CD4-positive, alpha-beta T cell treated with Interleukin-4 for 4 hours (primary cell): ENCODE measurements around the gene KRTAP4-9.
"Not testable (repeated sequence)": the region's sequence is repeated elsewhere in the genome, so short reads cannot be mapped to it uniquely, and the experiment has no call there.

Experiments
- DNase-seq: peaks from one replicate; pipeline ENCODE4 v3.0.0-alpha.2; 2020

KRTAP4-9 gene

GRCh38 chr17:41098481-41098880 lies 6.7 kb upstream of the KRTAP4-9 start:
- DNase-seq, result no peak

- DNase-seq, result not testable (repeated sequence)
Measured at GRCh38 chr17:41099682-41100480, 5.3 kb upstream of the KRTAP4-9 start.

DNA sequence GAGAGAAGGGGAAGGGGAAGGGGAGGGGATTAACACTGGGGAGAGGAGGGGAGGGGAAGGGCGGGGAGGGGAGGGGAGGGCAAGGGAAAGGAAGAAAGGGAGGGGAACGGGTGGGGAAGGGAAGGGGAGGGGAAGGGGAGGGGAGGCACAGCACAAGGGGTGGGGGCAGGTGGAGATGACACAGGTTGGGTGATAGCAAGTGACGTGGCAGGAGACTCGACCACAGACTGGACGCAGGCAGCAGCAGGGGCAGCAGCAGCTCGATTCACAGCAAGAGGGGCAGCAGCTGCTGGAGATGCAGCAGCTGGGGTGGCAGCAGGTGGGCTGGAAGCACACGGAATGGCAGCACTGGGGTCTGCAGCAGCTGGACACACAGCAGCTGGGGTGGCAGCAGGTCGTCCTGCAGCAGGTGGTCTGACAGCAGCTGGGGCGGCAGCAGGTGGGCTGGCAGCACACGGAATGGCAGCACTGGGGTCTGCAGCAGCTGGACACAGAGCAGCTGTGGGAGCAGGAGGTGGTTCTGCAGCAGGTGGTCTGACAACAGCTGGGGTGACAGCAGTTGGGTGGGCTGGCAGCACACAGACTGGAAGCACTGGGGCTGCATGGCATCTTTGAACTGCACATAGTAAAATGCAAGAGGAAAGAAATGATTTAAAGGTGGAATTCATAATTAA lies 3.5 kb upstream of the KRTAP4-9 start, which contains the start of gene KRTAP4-16:
TSS of gene KRTAP4-16 (minus strand) at position 624 of the 674 bp plus-strand sequence. CDS start at position 624, 0 bp downstream.
- DNase-seq, result no peak

DNA sequence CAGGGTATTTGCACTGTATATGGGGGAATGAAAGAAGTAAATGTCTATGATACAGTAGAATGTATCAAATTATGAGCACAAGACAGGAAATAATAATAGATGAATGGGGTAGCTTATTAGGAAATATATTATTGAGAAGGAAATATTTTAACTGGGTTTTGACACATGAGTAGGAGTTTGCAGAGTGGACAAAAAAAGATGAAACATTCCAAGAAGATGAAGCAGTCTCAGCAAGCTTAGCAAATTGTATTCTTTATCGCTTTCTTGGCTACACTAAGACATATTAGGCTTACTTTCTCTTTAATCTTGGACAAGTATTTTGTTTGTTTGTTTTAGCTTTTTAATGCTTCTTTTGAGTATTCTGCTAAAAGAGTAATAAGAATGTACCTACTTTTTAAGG lies 1.3 kb upstream of the KRTAP4-9 start:
- DNase-seq, result no peak

DNA sequence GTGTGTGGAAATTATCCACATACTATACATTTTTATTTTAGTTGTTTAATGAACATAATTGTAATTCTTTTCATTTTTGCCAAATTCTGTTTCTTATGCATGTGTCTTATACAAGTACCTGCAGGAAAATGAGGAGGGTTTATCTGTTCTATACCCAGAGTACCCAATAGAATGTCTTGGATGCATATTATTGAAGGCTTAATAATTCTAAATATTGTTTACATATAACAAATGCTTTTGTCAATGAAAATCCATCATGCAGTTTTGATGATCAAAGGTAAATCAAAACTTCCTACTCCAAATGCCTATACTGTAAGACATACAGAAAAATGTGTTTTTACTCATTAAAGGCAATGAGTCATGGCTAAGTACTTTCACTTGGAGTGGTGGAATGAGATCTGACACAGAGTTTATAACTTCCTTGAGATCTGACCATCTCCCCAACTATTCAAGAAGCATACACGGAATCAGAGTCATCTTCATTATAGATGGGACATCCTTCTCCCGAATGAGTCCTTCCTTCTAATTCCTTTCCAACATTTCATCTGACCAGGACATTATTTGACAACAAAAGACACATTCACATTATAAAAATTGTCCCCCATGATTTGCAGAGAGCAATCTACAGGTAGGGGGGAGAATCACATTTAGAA lies 677 bp upstream of the KRTAP4-9 start:
- DNase-seq, result not testable (repeated sequence)

DNA sequence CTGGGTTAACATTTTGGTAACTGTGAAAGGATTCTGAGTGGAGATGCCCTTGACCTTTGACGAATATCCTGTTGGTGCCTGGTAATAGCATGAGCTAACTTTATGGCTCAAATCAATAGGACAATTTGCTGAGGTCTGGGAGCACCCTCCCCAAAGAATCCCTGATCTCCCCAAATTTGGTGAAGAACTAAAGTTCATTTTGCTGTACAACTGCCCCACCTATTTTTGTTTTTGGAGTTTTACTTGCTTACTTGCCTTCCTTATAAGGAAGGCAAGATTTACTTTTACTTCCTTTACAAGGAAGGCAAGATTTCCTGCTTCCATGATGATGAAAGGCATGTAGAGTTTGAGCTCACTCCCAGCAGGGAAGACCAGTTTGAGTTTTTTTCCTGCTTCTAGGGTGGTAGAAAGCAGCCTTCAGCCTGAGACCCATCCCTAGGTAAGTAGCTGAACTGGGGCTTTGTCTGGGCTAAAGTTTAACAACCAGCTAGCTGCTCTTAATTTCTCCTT lies 2.8 kb downstream of the KRTAP4-9 start:
- no peak for DNase-seq

GRCh38 chr17:41108728-41109386 lies 3.7 kb downstream of the KRTAP4-9 start:
- DNase-seq, result not testable (repeated sequence)

DNA sequence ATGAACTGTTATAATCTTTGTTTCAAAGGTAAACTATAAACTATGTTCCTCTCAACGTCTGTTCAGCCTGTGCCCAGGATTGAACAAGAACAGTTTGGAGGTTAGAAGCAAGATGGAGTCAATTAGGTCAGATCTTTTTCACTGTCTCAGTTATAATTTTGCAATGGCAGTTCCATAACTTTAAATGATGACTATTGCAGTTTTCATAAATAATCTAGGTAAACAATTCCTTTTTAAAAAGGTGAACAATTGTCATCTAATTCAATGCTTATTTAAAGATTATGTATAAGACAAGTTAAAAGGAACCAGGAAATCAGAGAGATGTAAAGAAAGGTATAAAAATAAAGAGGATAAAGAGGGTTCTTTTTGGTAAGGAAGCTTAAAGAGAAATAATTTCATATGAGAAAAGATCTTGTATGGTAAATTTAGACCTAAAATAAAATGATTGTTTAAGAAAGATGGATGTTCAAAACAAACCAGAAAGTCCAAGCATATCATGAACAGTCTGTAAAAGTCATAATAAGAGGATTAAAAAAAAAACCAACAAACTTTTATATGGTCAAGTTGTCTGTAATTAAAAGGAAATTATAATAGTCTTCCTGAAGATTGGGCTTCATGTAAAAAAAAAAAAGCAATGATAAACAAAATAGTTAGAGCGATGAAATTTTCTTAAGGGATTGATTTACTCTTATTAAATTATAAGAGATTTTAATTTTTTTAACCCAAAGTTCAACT lies 6.1 kb downstream of the KRTAP4-9 start:
- no peak for DNase-seq

DNA sequence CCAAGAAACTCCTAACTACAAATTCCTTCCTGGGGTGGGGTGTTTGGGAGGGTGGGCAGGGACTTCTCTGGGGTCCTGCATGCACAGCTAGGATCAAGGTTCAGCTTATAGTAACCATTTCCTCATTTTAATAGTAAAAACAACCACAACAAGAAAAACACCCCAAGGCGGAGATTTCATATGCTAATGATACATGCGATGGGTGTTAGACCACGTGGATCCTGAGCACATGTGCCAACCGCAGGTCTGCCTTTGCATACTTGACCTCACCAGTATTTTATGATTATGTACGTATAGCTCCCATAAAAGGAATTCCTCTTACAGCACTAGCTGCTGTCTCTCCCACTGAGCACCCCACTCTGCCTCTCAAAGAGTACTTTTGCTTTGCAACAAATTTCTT lies 11.1 kb downstream of the KRTAP4-9 start:
- DNase-seq, result no peak

GRCh38 chr17:41117846-41118386 lies 12.7 kb downstream of the KRTAP4-9 start, which contains the start of gene KRTAP4-11:
Gene KRTAP4-11 (minus strand): TSS chr17:41118373. CDS start chr17:41118315, 58 bp downstream.
- not testable (repeated sequence) for DNase-seq

DNA sequence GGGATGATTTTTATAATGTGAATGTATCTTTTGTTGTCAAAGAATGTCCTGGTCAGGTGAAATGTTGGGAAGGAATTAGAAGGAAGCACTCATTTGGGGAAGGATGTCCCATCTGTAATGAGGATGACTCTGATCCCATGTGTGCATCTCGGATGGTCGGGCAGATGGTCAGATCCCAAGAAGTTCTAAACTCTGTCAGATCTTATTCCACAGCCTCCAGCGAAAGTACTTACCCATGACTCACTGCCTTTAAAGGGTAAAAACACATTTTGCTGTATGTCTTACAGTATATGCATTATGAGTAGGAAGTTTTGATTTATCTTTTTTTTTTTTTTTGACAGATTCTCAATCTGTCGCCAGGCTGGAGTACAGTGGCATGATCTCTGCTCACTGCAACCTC lies 13.5 kb downstream of the KRTAP4-9 start:
- DNase-seq, result no peak

GRCh38 chr17:41119696-41120690 lies 14.8 kb downstream of the KRTAP4-9 start:
- peak; percentile 16 for DNase-seq

- DNase-seq, result no peak
Measured at GRCh38 chr17:41121742-41122141, 16.6 kb downstream of the KRTAP4-9 start.

GRCh38 chr17:41123292-41123990 lies 18.3 kb downstream of the KRTAP4-9 start:
- DNase-seq, result not testable (repeated sequence)

DNA sequence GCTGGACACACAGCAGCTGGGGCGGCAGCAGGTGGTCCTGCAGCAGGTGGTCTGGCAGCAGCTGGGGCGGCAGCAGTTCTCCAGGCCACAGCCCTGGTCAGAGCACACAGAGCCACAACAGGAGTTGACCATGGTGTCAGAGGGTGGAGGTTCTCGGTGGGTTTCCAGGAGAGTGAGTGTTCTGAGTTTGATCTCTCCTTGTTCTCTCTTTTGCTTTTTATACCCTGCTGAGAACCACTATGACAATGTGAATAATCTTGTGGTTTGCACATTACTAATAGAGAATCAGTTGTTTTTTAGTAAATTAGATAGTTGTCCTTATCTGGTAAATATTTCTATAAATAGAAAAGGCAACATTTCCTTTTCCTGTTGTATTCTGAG lies 18.8 kb downstream of the KRTAP4-9 start, which contains the start of gene KRTAP4-12:
TSS of gene KRTAP4-12 (minus strand) at position 192 of the 381 bp plus-strand sequence. CDS start at position 132, 60 bp downstream.
- not testable (repeated sequence) for DNase-seq

DNA sequence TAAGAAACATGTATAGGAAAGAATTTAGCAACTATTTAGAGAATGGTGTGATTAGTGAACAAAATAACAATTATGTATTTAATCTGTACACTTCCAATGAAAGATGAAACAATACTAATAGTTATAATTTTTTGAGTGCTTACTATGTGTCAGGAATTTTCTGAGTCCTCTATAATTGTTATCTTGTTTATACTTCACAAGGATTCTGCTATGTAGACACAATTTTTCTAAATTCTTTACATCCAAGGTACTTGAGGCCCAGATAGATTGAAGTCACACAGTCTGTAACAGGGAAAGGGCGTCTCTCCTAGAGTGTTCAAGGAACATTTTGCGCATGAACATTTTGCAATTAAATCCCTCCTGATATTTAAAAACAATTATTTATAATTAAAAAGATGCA lies 19.9 kb downstream of the KRTAP4-9 start:
- no peak for DNase-seq

- DNase-seq, result no peak
Measured at GRCh38 chr17:41126412-41126811, 21.2 kb downstream of the KRTAP4-9 start.

DNA sequence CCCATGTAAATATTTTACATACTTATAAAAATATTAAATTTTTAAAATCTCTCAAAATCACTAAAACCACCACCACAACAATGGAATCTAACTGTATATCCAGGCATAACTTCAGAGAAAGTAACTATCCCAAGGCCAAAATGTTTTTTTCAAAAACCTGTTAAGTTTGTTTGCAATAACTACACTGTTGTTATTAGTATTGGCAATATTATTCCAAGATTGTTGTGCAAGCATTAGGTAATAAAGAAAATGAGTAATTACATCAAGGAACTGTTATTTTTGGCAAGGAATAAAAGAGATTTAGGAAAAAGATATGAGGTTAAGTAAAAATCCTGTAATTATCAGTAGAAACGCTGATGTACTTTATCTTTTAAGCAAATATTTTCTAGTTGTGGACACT lies 22.2 kb downstream of the KRTAP4-9 start:
- DNase-seq, result no peak

DNA sequence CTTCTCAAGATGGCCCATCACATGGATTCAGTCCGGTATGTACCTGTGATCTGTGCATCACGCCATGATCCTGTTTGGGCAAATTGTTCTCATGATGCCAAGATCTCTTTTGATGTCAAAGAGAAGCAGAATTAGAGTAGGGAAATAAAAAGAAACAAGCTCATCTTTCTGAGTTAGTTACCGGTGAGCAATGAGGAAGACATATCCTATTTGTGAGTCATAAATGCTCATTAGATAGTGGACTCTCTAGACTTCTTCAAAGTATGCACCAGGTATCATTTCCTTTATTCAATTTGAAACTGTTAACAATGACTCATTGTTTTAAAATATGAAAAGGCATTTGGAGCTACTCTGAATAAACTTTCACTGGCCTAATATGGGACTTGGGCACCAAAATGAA lies 26.8 kb downstream of the KRTAP4-9 start:
- DNase-seq, result no peak
